NCI-H2029 treated with DMSO at 0.1 percent for 48 hours (cell line): ENCODE data around the gene KIAA1217.

Source experiments
- DNase-seq: peaks from one replicate; lab custom pipeline; 2025; lab: John Stamatoyannopoulos, UW

Gene KIAA1217

GRCh38 chr10:24596217-24596930 is 387.4 kb downstream of the KIAA1217 start:
- no peak for DNase-seq

GRCh38 chr10:24597426-24597825 is 388.5 kb downstream of the KIAA1217 start:
- no peak for DNase-seq
